GM04503 (cell line): ENCODE data around the gene INPP5J.
"Not testable (repeated sequence)": the region's sequence is repeated elsewhere in the genome, so short reads cannot be mapped to it uniquely, and the experiment has no call there.

Source experiments
- DNase-seq: peaks from one replicate; pipeline ENCODE4 v3.0.0-alpha.2; 2012; ENCODE audit warnings: low read depth

The INPP5J gene

GRCh38 chr22:31102441-31103081 lies 20.2 kb upstream of the INPP5J start:
- peak; percentile 87 for DNase-seq

- no peak for DNase-seq
These were observed 19.7 kb upstream of the INPP5J start for GRCh38 chr22:31103111-31103510.

- no peak for DNase-seq
These were observed 18.7 kb upstream of the INPP5J start for GRCh38 chr22:31103899-31104694.

GRCh38 chr22:31104869-31105268 lies 17.9 kb upstream of the INPP5J start:
- no peak for DNase-seq

GRCh38 chr22:31105282-31105929 lies 17.4 kb upstream of the INPP5J start:
- DNase-seq: no peak

- DNase-seq: no peak
These were observed 16.7 kb upstream of the INPP5J start for GRCh38 chr22:31106001-31106571.

GRCh38 chr22:31106731-31107177 lies 16.0 kb upstream of the INPP5J start:
- DNase-seq: no peak

- DNase-seq: peak; percentile 92
These were observed 15.4 kb upstream of the INPP5J start, which contains the start of gene SELENOM for GRCh38 chr22:31107178-31107893. Gene SELENOM (minus strand): TSS chr22:31107568. CDS start chr22:31107505, 63 bp downstream.

- no peak for DNase-seq
These were observed 14.9 kb upstream of the INPP5J start for GRCh38 chr22:31107894-31108218.

GRCh38 chr22:31112547-31113091 lies 10.1 kb upstream of the INPP5J start:
- DNase-seq: not testable (repeated sequence)

GRCh38 chr22:31118046-31118820 lies 4.5 kb upstream of the INPP5J start:
- DNase-seq: no peak

- DNase-seq: no peak
These were observed 3.6 kb upstream of the INPP5J start for GRCh38 chr22:31119026-31119717.

GRCh38 chr22:31120230-31120629 lies 2.5 kb upstream of the INPP5J start:
- DNase-seq: no peak

- no peak for DNase-seq
These were observed 2.1 kb upstream of the INPP5J start for GRCh38 chr22:31120642-31121041.

GRCh38 chr22:31121403-31121802 lies 1.4 kb upstream of the INPP5J start:
- no peak for DNase-seq

GRCh38 chr22:31122196-31122531 lies 602 bp upstream of the INPP5J start:
- no peak for DNase-seq

GRCh38 chr22:31123292-31123602 lies 481 bp downstream of the INPP5J start:
- no peak for DNase-seq

- no peak for DNase-seq
These were observed 1.5 kb downstream of the INPP5J start for GRCh38 chr22:31124290-31124689.

GRCh38 chr22:31124811-31125465 lies 2.2 kb downstream of the INPP5J start:
- DNase-seq: no peak

GRCh38 chr22:31125521-31126117 lies 2.9 kb downstream of the INPP5J start:
- no peak for DNase-seq
